HK-2 (cell line): ENCODE results near the gene CDC42EP4.
"Not testable (repeated sequence)": the region's sequence is repeated elsewhere in the genome, so short reads cannot be mapped to it uniquely, and the experiment has no call there.

Experiments
- DNase-seq: peaks from one replicate; pipeline ENCODE4 v3.0.0-alpha.2; 2018; ENCODE audit not compliant: unreplicated experiment

The CDC42EP4 gene

DNA sequence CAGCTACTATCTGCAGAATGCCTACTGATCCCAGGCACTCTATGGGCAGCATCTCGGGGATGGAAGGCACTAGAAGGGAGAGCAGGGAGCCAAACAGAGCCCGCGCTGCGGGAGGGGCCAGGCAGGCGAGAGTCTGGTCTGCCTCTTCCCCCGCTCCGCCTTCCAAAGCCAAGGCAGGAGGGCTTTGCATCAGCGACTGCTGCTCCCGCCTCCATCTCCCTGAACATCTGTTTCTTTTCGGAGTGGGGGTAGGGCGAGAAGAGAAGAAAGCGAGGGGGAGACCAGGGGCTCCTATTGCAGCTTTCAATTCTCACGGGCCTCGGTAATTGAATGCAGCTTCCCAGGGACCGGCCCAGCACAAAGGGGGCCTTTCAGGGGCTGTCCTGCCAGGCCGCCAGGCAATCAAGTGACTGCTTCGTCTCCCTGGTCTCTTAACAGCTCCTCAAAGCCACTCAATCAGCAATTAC, 31.4 kb upstream of the CDC42EP4 start:
- DNase-seq = no peak

DNA sequence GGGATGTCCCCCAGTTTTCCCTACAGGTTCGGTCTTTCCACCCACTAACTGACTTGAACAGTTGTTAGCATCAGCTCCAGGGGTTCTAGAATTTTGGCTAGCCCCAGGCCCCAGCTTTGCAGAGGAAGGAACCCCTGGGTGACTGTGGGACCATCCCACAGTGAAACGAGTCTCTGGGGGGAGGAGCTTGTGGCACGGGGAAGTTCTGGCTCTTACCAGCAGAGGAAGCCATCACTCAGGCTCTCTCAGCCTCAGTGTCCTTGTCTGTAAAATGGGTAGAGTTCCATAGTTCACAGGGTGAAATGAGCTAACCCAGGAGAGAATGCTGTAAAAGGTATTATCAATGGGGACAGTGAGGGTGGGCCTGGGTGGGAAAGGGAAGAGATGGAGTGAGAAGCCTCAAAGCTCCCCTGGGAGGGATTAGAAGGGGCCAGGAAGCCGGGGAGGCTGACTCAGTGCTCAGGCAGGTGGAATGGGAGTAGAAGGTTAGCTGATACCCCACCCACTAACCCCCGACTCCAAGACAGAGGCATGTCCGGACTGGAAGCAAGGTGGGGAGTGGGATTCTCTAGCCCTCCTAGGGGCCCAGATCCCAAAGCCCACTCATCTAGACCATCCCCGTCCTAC, 30.9 kb upstream of the CDC42EP4 start:
- no peak for DNase-seq

DNA sequence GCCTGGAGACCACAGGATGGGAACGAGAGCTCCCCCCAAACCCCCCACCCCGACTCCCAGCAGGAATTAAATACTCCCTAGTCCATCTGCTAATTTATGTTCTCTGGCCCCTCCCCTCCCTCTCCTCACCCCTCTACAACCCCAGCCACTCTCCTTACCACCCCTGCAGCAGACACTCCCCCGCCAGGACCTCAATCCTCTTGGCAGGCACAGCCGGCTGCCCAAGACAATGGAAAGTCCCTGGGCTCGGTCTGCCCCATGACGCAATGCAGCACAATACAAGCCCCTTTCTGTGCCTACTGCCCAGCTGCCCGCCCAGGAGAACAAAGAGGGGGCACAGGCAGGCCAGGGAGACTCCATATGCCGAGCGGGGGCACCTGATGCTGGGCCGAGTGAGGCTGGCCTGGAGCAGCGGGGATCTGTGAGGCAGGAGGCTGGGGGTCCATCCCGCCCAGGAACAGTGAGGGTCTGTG, 30.3 kb upstream of the CDC42EP4 start:
- peak; percentile 60 for DNase-seq

DNA sequence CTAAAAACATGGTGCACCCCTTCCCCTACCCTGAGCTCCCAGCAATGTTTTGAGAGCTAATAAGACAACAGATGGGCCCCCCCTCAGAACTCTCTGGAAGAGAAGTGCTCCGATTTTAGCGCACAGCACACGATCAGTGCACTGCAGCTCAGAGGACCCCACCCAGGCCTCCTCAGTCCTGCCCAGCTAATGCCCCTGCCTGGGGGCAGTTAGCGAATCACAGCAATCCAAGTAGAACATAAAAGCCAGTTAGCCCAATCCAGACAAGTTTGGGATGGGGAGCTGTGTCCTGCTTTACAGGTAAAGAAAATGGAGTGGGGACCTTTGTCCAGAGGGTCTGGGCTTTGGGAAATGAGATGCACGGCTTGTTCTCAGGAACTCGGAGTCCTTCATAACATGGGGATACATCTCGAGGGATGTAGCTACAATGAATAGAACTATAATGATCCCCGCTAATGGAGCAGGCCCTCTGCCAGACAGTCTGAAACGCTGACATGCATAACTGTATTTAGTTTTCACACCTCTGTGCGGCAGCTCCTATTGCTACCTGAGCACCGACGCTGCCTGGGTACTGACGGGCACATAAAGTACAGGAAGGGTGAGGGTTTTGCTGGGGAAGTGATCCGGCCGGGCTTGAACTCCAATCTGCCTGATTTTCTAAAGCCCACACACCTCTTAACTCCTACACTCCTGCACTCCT, 29.7 kb upstream of the CDC42EP4 start:
- DNase-seq = no peak

DNA sequence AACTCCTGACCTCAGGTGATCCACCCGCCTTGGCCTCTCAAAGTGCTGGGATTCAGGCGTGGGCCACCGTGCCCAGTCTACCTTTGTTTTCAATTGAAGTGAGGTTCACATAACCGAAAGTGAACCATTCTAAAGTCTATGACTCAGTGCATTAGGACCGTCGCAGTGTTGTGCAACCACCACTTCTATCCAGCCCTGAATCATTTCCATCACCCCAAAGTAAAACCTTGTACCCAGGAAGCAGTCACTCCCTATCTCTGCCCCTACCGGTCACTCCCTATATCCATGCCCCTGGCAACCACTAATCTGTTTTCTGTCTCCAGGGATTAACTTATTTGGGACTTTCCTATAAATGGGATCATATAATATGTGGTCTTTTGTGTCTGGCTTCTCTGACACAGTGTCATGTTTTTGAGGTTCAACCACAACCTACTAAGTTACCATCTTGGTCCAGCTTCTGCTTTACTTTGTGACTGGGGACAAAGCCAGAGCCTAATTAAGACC, 28.3 kb upstream of the CDC42EP4 start:
- peak; percentile 64 for DNase-seq

DNA sequence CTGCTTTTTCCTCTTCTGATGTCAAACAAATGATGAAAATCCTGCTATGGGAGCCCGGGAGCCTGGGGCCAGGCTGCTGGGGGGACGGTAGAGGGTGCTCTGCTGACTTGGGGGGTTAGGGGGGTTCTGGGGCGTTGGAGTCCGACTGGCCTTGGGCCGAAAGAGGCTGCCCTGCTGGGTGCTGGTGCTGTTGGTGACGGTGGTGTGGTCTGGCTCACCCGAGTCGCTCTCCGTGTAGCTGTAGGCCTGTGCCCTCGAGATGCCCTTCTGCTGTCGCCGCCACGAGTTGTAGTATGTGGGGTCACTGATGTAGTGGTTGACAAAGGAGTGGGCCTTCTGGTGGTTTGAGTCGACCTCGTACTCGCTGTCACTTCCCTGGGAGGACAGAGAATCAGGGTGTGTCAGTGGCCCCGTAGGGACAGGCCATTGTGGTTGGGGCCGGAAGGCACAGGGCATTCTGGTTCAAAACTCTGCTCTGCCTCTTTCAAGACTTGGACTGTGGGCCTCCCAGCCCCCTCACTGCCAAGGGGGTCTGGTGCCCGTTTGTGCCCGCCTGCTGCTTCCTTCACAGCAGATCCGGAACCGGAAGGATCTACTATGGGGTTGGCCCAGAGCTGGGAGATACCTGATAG, 26.9 kb upstream of the CDC42EP4 start:
- no peak for DNase-seq

DNA sequence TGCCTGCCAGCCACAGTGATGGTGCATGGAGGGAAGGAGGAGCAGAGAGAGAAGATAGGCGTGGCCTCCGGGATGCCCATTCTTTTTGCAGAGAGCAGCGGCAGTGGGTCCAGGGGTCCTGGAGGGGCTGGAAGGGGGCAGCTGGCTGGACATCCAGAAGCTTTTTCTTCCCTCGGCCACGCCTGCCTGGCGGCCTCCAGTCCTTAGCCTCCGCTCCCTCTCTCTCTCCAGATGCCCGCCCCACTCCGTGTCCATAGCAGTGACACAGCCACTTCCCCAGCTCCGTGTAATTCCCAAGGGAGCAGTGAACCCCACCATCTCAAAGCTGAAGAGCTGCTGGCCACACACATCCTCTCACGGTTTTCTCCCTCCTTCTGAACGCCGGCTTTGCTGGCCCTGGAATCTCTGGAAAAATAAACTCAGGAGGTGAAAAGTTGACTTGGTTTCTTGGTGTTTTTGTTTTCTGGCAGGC, 26.3 kb upstream of the CDC42EP4 start:
- DNase-seq = no peak

DNA sequence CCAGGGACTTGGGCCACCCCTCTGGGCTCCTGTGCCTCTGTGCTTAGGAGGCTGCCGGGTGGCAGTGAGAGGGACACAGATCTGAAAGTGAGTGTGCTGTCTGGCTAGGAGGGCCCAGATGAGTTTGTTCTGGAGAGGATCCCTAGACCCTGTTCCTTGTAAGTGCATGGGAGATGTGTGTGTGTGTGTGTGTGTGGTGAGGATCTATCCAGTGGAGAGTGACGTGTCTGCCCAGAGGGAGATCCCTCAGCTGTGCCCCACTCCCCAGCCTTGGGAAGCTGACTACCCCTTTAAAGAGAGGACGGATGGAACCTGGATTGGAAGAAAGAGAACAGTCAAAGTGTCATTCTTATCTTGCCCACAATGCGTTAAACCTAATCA, 25.5 kb upstream of the CDC42EP4 start:
- no peak for DNase-seq

DNA sequence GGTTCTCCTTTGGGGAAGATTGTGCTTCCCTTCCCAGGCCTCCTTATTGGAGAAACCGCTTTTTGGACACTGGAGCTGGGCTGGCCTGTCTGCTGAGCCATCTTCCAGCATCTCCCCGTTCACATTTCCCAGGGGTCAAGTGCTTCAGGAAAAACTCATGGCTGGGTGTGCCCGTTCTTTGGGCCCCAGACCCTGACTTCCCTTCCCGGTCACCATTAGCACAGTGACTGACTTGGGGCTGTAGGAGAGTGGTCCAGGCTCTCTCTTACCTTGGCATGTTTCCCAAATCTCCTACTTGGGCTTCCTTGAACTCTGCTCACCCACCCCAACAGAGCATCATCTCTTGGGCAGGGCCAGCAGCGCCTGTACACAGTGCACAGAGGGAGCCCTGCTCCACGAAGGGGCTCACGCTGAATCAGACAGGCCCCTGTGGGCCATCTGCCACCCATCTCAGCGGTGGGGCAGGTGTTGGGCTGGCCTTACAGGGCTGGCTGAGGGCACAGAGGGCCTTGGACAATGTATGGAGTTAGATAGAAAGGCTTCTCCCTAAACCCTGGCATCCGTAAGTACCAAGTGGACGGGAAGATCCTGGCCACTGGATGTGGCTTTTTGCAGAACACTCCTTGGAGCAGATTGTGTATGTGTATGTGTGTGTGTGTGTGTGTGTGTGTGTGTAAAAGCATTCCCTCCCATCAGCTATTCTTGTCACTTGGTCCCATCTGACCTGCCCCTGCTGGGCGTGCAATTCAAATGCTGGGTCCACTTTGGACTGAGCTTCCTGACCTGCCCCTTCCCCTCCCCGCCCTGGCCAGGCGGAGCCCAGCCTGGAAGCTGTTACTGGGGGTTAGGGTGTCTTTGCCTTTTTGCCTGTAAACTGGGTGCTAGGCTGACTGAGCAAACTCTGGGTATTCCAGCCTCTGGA, 24.9 kb upstream of the CDC42EP4 start:
- DNase-seq = no peak

DNA sequence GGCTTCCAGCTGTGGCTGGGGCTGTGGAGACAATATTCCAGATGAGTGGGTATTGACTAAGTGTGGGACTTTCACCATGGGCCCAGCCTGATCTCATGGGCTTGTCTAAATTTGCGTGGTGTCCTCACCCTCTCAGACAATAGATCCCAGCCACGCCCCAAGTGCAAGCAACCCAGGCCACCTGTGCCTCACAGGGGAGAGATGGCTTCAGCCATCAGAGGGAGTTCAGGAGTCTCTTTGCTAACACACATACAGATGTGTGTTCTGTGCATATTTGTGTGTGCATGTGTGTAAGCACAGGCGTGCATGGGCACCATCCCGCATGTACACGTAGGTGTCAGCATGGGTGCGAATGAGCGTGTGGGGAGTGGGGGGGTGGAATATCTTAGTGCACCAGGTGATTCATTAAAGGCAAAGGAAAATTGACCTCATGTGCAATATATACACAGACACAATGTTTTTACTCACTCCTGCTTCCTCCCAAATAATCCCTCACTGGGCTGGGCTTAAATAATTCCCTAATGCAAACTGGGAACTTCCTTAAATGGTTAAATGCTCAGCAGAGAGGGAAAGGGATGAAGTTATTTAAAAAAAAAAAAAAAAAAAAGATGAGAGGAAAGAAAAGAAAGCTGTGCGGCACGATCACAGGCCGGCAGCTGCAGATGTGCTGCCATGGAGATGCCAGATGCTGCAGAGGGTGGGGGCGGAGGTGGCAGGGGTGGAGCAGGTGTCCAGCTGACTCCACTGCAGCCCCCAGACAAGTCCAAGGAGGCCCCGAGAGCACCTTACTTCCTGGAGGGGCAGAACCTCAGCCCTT, 24.0 kb upstream of the CDC42EP4 start:
- no peak for DNase-seq

DNA sequence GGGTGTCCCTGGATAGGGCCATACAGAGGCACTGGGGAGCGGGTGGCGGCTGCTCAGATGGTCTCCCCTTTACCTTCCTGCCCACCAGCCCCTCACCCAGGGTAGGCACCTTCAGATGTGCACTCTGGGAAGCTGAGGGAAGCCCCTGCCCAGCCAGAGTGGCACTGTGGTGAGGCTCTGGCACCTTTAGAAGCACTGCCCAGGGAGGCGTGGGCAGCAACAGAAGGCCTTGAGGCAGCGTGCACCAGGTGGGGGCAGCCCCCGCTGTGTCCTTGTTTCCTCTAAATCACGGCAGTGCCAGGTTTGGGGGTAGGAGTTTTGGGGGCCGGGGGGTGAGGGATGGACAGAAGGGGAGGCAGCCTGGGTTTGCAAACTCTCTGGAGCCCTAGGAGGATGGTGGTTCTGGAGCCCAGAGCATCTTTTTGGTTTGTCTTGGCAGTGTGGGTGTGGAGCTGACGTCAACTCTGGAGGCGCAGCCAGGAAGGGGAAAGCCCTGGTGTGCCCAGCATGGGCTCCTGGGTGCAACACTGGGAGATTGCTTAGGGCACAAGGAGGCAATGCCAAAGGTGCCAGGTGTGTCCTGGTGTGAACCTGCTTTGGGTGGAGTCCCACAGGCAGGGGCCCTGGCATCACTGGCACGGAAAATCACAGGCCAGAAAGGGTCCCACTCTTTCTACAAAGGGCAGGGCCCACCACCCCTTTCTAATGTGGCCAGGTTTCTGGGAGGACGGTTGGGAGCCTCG, 23.1 kb upstream of the CDC42EP4 start:
- DNase-seq = no peak

DNA sequence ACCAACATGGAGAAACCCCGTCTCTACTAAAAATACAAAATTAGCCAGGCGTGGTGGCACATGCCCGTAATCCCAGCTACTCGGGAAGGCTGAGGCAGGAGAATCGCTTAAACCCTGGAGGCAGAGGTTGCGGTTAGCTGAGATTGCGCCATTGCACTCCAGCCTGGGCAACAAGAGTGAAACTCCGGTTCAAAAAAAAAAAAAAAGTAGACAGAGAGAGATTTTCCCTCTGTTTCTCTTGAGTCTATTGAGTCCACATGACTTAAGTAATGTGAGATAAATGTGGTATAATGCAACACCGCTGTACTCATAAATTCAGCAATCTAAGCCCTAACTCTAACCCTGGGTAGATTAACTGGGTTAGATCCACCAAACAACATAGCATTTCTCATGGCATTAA, 21.6 kb upstream of the CDC42EP4 start:
- not testable (repeated sequence) for DNase-seq

DNA sequence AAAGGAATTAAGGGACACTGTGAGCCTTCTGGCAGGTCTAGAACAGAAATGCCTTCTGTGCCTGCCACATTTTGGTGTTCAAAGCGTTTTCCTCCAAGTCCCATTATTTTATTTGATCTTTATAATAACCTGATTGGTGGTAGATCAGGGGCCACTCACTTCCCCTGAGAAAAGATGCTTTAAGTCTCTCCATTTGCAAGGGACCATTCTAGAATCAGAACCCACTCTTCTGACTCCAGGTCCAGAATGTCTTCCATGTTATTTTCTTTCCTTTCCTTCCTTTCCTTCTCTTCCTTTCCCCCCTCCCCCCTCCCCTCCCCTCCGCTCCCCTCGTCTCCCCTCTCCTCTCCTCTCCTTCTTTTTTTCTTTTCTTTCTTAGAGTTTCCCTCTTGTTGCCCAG, 19.3 kb upstream of the CDC42EP4 start:
- no peak for DNase-seq

DNA sequence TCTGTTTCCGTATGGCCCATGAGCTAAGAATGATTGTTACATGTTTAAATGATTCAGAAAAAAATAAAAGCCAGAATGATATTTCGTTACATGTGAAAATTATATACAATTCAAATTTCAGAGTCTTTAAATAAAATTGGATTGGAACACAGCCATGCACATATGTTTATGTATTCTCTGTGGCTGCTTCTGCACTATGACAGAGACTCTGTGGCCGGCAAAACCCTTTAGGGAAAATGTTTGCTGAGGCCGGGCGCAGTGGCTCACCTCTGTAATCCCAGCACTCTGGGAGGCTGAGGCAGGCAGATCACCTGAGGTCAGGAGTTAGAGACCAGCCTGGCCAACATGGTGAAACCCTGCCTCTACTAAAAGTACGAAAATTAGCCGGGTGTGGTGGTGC, 15.9 kb upstream of the CDC42EP4 start:
- DNase-seq = no peak

DNA sequence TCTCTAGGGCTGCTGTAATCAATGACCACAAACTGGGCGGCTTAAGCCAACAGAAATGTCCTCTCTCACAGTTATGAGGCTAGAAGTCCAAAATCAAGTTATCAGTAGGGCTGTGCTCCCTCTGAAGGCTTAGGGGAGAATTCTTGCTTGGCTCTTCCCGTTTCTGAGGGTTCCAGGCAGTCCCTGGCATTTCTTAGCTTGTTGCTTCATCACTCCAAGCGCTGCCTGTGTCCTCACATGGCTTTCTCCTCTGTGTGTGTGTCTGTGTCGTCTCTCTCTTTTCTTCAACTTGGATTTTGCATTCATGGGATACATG, 13.7 kb upstream of the CDC42EP4 start:
- DNase-seq = no peak

DNA sequence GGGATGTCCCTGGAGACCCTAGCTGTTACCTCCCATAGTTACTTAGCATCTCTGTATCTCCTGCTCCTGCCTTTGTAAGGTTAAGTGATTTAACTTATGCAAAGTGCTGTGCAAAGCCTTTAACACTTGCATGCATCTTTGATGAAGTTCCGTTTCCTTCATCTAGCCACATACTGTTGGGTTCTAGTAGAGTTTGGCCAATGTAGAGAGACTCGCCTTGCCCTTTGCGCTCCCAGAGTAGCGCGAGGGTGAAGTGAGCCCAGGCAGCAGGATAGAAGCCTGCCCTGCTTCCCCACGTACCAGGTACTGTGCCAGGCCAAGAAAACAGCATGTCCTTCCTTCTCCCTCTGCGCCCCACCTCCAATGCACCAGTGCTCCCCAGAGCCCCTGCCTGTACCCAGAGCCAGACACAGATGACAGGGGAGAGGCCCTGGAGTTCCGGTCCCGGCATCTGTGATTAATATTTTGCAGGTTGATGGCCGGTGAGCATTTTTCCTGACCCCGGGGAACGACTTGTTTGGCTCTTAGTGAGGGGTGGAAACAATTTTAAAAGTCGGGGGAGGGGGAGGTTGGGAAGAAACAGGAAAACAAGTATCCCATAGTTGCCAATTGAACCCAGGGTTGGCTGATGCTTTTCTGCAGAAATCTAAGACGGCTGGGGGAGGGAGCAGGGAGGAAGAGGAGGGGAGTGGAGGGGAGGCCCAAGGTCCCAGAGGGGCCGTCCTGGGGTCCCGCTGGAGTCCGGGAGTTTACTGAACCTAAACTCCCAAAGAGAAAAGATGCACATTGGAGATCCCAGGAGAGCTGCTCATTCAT, 13.1 kb upstream of the CDC42EP4 start:
- no peak for DNase-seq

DNA sequence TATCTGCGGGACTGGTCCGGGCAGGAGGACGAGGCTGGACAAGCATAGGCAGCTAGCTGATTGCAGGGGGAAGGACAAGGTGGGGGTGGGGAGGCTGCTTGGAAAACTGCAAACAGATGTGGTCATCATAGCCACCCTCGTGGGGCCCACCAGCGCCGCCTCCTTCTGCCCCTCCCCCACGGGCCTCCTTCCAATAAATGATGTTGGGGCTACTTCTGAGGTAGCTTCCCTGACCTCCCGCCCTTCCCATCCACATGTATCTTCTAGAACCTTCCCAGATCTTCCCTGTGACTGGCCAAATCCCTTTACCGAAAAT, 12.3 kb upstream of the CDC42EP4 start:
- DNase-seq = no peak

DNA sequence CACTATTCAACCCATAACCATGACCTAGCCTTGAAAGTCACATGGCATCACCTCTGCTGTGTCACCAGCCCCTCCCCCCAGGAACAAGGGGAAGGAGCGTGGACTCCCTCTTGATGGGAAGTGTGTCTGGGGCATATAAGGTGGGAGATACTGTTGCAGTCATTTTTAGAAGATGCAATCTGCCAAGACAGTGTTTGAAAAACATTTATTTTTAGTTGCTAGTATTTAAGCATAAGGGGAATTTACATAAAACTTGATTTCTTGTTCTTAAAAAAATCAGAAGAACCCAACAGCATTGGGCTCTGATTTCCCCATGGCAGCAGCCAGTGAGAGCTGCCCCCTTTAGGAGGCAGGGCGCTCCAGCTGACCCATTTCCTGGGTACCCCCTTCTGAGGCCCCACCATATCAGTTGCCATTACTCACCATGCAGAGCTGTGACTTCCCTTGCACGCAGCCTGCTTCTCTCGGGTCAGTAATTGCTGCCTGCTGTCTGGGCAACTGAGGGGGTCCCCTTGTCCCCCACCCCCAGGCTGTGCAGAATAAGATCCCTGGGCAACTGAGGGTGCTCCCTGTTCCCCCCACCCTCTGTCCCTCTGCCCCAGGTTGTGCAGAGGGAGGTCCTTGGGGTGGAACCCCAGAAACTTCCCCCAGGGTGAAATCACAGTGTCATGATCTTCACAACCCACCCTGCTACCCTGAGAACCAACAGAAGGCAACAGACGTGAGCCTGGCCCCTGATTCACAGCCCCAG, 11.8 kb upstream of the CDC42EP4 start:
- no peak for DNase-seq
